Astrocyte (in vitro differentiated cells and primary cell): ENCODE measurements around the gene GSE1.

ENCODE experiments used
- EZH2 ChIP-seq: IDR thresholded peaks from 2 replicates; pipeline ENCODE4 v1.6.1; 2012; ENCODE audit warnings: mild to moderate bottlenecking, low read length, inconsistent platforms; ENCODE audit not compliant: insufficient read depth
- TF ChIP-seq, protein P1 (sequence below): IDR thresholded peaks from 2 replicates; pipeline ENCODE4 v1.5.1; 2011; ENCODE audit warnings: low read depth, mild to moderate bottlenecking, inconsistent platforms, low read length, moderate library complexity; ENCODE audit not compliant: insufficient read depth

DNA sequence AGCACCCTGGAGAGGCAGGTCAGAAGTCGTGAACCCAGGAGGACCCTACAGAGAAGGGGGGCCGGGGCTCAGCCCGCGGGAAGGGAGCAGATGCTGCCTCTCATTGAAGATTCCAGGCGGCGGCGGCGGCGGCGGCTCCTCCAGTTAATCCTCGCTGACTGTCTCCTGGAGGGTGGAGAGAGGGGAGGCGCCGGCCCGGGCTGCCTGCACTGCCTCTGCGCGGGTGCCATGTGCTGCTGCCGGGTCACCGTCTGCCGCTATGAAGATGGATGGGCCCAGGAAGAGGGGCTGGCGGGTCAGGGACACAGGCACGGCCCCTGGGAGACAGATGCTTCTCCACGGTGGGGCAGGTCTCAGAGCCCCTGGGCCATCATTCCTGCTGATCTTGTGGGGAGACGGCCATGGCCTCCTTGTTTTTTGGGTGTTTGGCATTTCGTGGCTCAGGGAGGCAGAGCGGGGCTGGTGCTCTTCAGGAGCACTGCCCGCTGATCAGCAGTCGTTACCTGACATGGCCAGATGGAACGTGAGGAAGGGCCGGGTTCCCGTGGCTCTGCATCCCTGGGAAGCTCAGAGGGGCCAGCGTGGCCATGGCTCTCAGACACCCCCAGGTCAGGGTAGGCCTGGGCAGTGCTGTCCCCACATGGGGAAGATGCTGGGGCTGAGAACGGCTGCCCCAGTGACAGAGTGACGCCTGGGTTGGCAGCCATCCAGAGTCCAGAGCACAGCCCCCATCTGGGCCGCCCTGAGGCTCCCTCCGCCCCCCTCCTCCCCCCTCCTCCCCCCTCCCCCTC lies 39.5 kb downstream of the GSE1 start:
- TF ChIP-seq, protein P1, sequence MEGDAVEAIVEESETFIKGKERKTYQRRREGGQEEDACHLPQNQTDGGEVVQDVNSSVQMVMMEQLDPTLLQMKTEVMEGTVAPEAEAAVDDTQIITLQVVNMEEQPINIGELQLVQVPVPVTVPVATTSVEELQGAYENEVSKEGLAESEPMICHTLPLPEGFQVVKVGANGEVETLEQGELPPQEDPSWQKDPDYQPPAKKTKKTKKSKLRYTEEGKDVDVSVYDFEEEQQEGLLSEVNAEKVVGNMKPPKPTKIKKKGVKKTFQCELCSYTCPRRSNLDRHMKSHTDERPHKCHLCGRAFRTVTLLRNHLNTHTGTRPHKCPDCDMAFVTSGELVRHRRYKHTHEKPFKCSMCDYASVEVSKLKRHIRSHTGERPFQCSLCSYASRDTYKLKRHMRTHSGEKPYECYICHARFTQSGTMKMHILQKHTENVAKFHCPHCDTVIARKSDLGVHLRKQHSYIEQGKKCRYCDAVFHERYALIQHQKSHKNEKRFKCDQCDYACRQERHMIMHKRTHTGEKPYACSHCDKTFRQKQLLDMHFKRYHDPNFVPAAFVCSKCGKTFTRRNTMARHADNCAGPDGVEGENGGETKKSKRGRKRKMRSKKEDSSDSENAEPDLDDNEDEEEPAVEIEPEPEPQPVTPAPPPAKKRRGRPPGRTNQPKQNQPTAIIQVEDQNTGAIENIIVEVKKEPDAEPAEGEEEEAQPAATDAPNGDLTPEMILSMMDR = no peak
- TF ChIP-seq EZH2 = no peak
